Lung (tissue), 12 donors: ENCODE results near the gene HOXD9. TPM values are rescaled to one million over a fixed set of nuclear protein-coding genes. Genes with fewer than 3 reads are reported as not detected.
A peak's percentile ranks its signal among the peaks of the same experiment; 100 is the strongest.

Experiments used
- ATAC-seq: fragments of 200-7000 bp; cut with Tn5 transposase; one replicate; pipeline ENCODE4 v1.9.1; 2020; ENCODE audit warnings: moderate number of reproducible peaks; ENCODE audit not compliant: insufficient read depth, low FRiP score
- DNase-seq, 3 donors: peaks; one replicate each; pipeline ENCODE4 v3.0.0-alpha.2; 2013 to 2017
- H3K27ac ChIP-seq, 2 donors: one replicate each; pipeline ENCODE4 v1.5.1; 2013; ENCODE audit warnings: mild to moderate bottlenecking in 2 of 2, moderate library complexity in 2 of 2, control low read depth in 1 of 2, inconsistent platforms in 1 of 2, low read depth in 1 of 2, low read length in 1 of 2
- H3K27me3 ChIP-seq, 3 donors: one replicate each; pipeline ENCODE4 v1.5.1; 2013; ENCODE audit warnings: low read length in 2 of 3; ENCODE audit not compliant: control insufficient read depth in 3 of 3, insufficient read depth in 3 of 3
- H3K36me3 ChIP-seq, 4 donors: one replicate each; pipeline ENCODE4 v1.5.1; 2013; ENCODE audit warnings: low read length in 4 of 4, mild to moderate bottlenecking in 1 of 4, moderate library complexity in 1 of 4; ENCODE audit not compliant: control insufficient read depth in 4 of 4, insufficient read depth in 4 of 4
- H3K4me1 ChIP-seq, 5 donors: one replicate each; pipeline ENCODE4 v1.5.1; 2013; ENCODE audit warnings: low read length in 5 of 5, mild to moderate bottlenecking in 2 of 5, moderate library complexity in 1 of 5; ENCODE audit not compliant: control insufficient read depth in 5 of 5, insufficient read depth in 5 of 5
- H3K4me3 ChIP-seq: one replicate; pipeline ENCODE4 v1.5.1; 2013; ENCODE audit warnings: mild to moderate bottlenecking, control low read depth, moderate library complexity
- H3K9ac ChIP-seq, 2 donors: one replicate each; pipeline ENCODE4 v1.5.1; 2013; ENCODE audit warnings: low read length in 2 of 2, control low read depth in 1 of 2; ENCODE audit not compliant: insufficient read depth in 1 of 2
- H3K9me3 ChIP-seq, 4 donors: one replicate each; pipeline ENCODE4 v1.5.1; 2013; ENCODE audit warnings: low read length in 3 of 4, mild to moderate bottlenecking in 1 of 4, moderate library complexity in 1 of 4; ENCODE audit not compliant: control insufficient read depth in 4 of 4, insufficient read depth in 3 of 4
- CTCF ChIP-seq: IDR thresholded peaks from 2 replicates; pipeline ENCODE4 v1.5.1; 2012; ENCODE audit warnings: mild to moderate bottlenecking; ENCODE audit errors: control extremely low read depth, extremely low read depth
- WGBS, 2 donors: extraction: QIAGEN DNeasy Blood & Tissue Kit; methylation state at CpG; one replicate each; pipeline ENCODE4 v1.1.7; 2013; 5-methylcytosine and 5-hydroxymethylcytosine counted together
- polyA plus RNA-seq, 2 donors: library from polyadenylated mRNA; stranded (reverse); fragments of 200-250 nt; gene quantifications; one replicate each; pipeline ENCODE4 v1.2.1, GENCODE V29; 2013
- total RNA-seq, 2 donors: library from RNA; depleted of rRNA in 1 of 2; stranded (reverse); fragments of >200 nt in 1 of 2; gene quantifications; one replicate each; pipeline ENCODE4 v1.2.1, GENCODE V29; 2014 to 2021
- donor health status: control.
- donor health status: control.
- donor health status: Bipolar disorder and iron deficiency.
- donor health status: healthy.
- donor health status: DM: yes; HTN: yes; CAD: no.

The HOXD9 gene
- total and polyA plus RNA-seq, 4 donors, result 0.29 to 0.80 (median 0.51) TPM

GRCh38 chr2:176084611-176085119 is 37.9 kb upstream of the HOXD9 start:
- DNase-seq (peak in 2 of 3 donors; percentile 23 to 59), ATAC-seq (no peak)
- H3K27ac ChIP-seq, result no peak overlapping the region
- no peak for TF ChIP-seq CTCF
- peaks cover 0 to 24% (median 0%) of the 10 kb centered on the region in 4 donors for H3K9me3 ChIP-seq
- H3K9ac ChIP-seq, result no peak overlapping the region
- H3K36me3 ChIP-seq, result no peaks in the 10 kb centered on the region
- no peak overlapping the region for H3K4me3 ChIP-seq
- H3K27me3 ChIP-seq, result peaks cover 8 to 95% (median 92%) of the 10 kb centered on the region in 3 donors
- H3K4me1 ChIP-seq, result peaks cover 0 to 30% (median 7%) of the 10 kb centered on the region in 5 donors
- 5 to 7% methylated on average over 26 of the region's 26 CpGs for WGBS, 2 donors

GRCh38 chr2:176085120-176085788 is 37.3 kb upstream of the HOXD9 start:
- 3 to 7% methylated on average over 38 to 40 of the region's 40 CpGs for WGBS, 2 donors
- peaks cover 0 to 30% (median 7%) of the 10 kb centered on the region in 5 donors for H3K4me1 ChIP-seq
- peak in 2 of 3 donors; percentile 18 to 37 for DNase-seq

GRCh38 chr2:176085861-176086771 is 36.4 kb upstream of the HOXD9 start:
- Histone ChIP-seq H3K27ac (no peak overlapping the region), H3K4me1 (peaks cover 0 to 26% (median 3%) of the 10 kb centered on the region in 5 donors), H3K9ac (no peak overlapping the region), H3K9me3 (peaks cover 0 to 18% (median 0%) of the 10 kb centered on the region in 4 donors), H3K36me3 (no peaks in the 10 kb centered on the region), H3K27me3 (peaks cover 8 to 100% (median 98%) of the 10 kb centered on the region in 3 donors), H3K4me3 (no peak overlapping the region)
- no peak for TF ChIP-seq CTCF
- no peak for ATAC-seq
- peak; percentile 75 to 79 (median 75) for DNase-seq
- WGBS, 2 donors, result 3% methylated on average over 45 to 46 of the region's 46 CpGs

More at GRCh38 chr2:176085120-176085788, 37.3 kb upstream of the HOXD9 start:
- H3K27me3 ChIP-seq, result peaks cover 8 to 98% (median 96%) of the 10 kb centered on the region in 3 donors
- peaks cover 0 to 24% (median 0%) of the 10 kb centered on the region in 4 donors for H3K9me3 ChIP-seq
- H3K4me3 ChIP-seq, result no peak overlapping the region
- ATAC-seq, result no peak
- no peak overlapping the region for H3K9ac ChIP-seq
- TF ChIP-seq CTCF, result no peak
- no peak overlapping the region for H3K27ac ChIP-seq
- H3K36me3 ChIP-seq, result no peaks in the 10 kb centered on the region
